GM19455 (cell line): ENCODE results near the gene TLCD1.

Source experiments
- ATAC-seq: cut with Tn5 transposase; IDR thresholded peaks from one replicate; pipeline ENCODE4 v1.9.1; 2021; ENCODE audit not compliant: unreplicated experiment

TLCD1 gene

GRCh38 chr17:28689011-28689410 lies 37.0 kb downstream of the TLCD1 start:
- no peak for ATAC-seq

- no peak for ATAC-seq
These were observed 37.6 kb downstream of the TLCD1 start for GRCh38 chr17:28688481-28688880.

- ATAC-seq = no peak
These were observed 39.7 kb downstream of the TLCD1 start for GRCh38 chr17:28686296-28686695.

- ATAC-seq = no peak
These were observed 40.7 kb downstream of the TLCD1 start for GRCh38 chr17:28685366-28685765.

GRCh38 chr17:28684963-28685362 lies 41.1 kb downstream of the TLCD1 start:
- ATAC-seq = no peak

GRCh38 chr17:28682655-28683054 lies 43.4 kb downstream of the TLCD1 start:
- ATAC-seq = no peak

GRCh38 chr17:28675980-28676379 lies 50.1 kb downstream of the TLCD1 start:
- ATAC-seq = no peak

GRCh38 chr17:28675490-28675889 lies 50.5 kb downstream of the TLCD1 start:
- no peak for ATAC-seq
